ENCODE results near the gene ELAVL1. TPM values are rescaled to one million over a fixed set of nuclear protein-coding genes. Genes with fewer than 3 reads are reported as not detected.
"Not testable (repeated sequence)": the region's sequence is repeated elsewhere in the genome, so short reads cannot be mapped to it uniquely, and the experiment has no call there.

ELAVL1 gene
- total RNA-seq, 2 experiments from 2014 or later: 161 to 164 TPM

DNA sequence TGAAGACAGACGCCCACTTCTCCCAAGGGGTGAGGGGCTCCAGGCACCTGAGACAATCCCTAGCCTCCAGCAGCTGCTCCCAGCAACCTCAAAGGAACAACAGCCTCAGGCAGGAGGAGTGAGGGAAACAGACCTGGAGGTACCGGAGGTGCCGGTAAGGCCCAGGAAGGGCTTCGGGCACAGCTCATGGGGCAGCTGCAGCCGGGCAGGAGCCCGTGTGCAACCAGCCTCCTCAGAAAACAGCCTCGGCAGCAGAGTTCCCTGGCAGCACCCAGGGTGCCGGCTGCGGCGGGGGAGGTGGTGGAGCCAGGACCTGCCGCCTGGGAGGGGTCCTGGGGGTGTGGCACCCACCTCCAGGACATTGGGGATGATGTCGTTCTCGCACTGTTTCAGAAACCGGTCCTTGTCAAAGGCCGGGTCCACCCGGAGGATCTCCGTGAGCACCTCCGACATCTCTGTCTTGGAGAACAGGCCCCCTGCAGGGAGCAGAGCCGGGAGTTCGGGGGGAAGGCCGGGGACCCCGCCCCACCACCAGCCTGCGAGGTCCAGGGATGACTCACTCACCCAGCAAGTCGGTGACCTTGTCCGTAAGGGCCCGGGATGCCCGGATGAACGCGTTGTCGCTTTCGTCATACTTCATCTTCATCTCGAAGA lies 73.0 kb downstream of the ELAVL1 start:
- intact Hi-C loops (cut with micrococcal nuclease): no loop called here
- H3K4me3 Mint-ChIP-seq: no peak overlapping the region
- ATAC-seq (no peak), DNase-seq (no peak)
- H3K27me3 Mint-ChIP-seq: no peaks in the 10 kb centered on the region
- TF ChIP-seq, protein P1, sequence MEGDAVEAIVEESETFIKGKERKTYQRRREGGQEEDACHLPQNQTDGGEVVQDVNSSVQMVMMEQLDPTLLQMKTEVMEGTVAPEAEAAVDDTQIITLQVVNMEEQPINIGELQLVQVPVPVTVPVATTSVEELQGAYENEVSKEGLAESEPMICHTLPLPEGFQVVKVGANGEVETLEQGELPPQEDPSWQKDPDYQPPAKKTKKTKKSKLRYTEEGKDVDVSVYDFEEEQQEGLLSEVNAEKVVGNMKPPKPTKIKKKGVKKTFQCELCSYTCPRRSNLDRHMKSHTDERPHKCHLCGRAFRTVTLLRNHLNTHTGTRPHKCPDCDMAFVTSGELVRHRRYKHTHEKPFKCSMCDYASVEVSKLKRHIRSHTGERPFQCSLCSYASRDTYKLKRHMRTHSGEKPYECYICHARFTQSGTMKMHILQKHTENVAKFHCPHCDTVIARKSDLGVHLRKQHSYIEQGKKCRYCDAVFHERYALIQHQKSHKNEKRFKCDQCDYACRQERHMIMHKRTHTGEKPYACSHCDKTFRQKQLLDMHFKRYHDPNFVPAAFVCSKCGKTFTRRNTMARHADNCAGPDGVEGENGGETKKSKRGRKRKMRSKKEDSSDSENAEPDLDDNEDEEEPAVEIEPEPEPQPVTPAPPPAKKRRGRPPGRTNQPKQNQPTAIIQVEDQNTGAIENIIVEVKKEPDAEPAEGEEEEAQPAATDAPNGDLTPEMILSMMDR (IDR thresholded peaks at IDR 0.05): no peak
- POLR2A ChIA-PET: interaction anchor here (1.5 to 7.7 kb wide), 3 partner anchors 10 to 18 kb away, joined by 3 to 81 read pairs (median 7); partner anchors contain the start of genes SNAPC2, TGFBR3L and TIMM44
- H3K4me1 Mint-ChIP-seq (ENCODE audit: low read depth): peaks cover 9% of the 10 kb centered on the region
- no peak overlapping the region for H3K27ac Mint-ChIP-seq
- no peaks in the 10 kb centered on the region for H3K9me3 Mint-ChIP-seq
- CTCF ChIA-PET: interaction anchor here (1.3 kb wide), 1 partner anchor 10 kb away, joined by 3 read pairs; no protein-coding TSS in a partner anchor
- H3K36me3 Mint-ChIP-seq (ENCODE audit: low read depth): peaks cover 39% of the 10 kb centered on the region

DNA sequence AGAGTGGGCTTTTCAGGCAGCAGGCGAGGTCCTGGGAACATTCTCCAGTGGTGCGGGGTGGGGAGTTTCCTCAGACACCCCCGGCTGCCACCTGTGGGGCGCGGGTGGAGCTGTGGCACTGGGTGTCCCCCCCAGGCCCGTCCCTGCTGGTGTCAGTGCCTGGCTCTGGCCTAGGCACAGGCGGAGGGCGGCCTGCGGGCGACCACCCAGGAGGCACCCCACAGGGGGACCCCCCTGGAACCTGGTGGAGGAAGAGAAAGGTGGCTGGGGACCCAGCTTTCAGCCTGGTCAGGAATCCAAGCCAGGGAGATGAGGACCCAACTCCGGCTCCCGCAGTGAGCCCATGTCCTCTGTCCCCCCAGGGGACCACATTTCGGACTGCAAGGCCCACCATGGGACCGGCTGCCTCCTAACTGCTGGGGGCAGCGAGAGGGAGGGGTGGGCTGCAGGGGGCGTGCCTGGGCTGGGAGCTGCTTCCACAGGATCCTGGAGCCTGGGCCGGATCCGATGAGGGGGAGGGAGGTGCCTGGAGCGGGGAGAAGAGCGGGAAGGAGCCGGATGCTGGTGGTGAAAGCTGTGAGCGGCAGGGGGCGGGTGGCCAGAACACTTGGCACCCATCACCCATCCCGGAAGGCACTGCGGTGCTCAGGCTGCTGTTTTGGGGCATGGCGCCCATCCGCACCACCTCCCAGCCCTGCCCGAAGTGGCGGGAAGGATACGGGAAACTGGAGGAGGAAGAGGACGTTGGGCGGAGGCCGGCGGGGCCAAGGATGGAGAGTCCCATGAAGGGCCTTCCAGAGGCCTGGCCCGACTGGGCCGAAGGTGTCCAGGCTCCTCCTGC lies 74.0 kb downstream of the ELAVL1 start:
- POLR2A ChIA-PET: interaction anchor here (1.5 to 7.7 kb wide), 3 partner anchors 10 to 17 kb away, joined by 3 to 81 read pairs (median 7); partner anchors contain the start of genes SNAPC2, TGFBR3L and TIMM44
- intact Hi-C loops (cut with micrococcal nuclease): no loop called here
- no peaks in the 10 kb centered on the region for H3K9me3 Mint-ChIP-seq
- DNase-seq (no peak), ATAC-seq (no peak)
- H3K36me3 Mint-ChIP-seq (ENCODE audit: low read depth): peaks cover 39% of the 10 kb centered on the region
- no peak overlapping the region for H3K4me3 Mint-ChIP-seq
- TF ChIP-seq, protein P1 (IDR thresholded peaks at IDR 0.05): no peak
- CTCF ChIA-PET: interaction anchor here (1.3 to 3.7 kb wide), 2 partner anchors 11 to 13 kb away, joined by 6 to 28 read pairs; partner anchors contain the start of genes SNAPC2 and TIMM44
- no peak overlapping the region for H3K27ac Mint-ChIP-seq
- peaks cover 11% of the 10 kb centered on the region for H3K4me1 Mint-ChIP-seq (ENCODE audit: low read depth)
- H3K27me3 Mint-ChIP-seq: no peaks in the 10 kb centered on the region

DNA sequence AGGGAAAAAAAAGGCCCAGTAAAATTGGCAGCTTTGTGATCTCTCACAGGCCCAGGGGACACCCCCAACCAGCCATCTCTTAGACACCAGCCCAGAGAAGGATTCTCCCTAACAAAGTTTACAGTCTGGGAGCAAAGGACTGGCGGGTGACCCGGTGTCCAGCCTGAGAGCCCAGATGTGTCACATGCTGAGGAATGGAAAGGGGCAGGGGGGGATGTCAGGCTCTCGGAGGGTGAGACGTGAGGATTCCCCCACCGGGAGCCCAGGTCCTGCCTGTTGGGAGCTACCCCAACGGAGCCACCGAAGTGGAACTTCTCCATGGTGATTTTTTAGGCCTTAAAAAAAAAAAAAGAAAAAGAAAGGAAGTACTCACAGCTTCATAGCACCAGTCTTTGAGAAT lies 74.7 kb downstream of the ELAVL1 start:
- Mint-ChIP-seq H3K27me3 (no peaks in the 10 kb centered on the region), H3K27ac (no peak overlapping the region), H3K9me3 (no peaks in the 10 kb centered on the region), H3K4me1 (ENCODE audit: low read depth) (peaks cover 14% of the 10 kb centered on the region), H3K36me3 (ENCODE audit: low read depth) (peaks cover 35% of the 10 kb centered on the region), H3K4me3 (no peak overlapping the region)
- DNase-seq (no peak), ATAC-seq (no peak)
- intact Hi-C loops (cut with micrococcal nuclease): no loop called here
- ChIA-PET POLR2A (interaction anchor here (1.6 to 7.7 kb wide), 2 partner anchors 10 to 12 kb away, joined by 7 to 81 read pairs; partner anchors contain the start of genes SNAPC2 and TIMM44), CTCF (interaction anchor here (1.3 to 3.7 kb wide), 2 partner anchors 10 to 14 kb away, joined by 6 to 28 read pairs; partner anchors contain the start of genes SNAPC2 and TIMM44)
- TF ChIP-seq, protein P1 (IDR thresholded peaks at IDR 0.05): no peak

DNA sequence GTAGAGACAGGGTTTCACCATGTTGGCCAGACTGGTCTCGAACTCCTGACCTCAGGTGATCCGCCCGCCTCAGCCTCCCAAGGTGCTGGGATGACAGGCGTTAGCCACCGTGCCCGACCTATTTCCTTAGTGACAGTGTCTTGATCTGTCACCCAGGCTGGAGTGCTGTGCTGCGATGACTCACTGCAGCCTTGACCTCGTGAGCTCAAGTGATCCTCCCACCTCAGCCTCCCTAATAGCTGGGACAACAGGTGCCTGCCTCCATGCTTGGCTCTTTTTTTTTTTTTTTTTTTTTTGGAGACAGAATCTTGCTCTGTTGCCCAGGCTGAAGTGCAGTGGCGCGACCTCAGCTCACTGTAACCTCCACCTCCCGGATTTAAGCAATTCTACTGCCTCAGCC lies 75.4 kb downstream of the ELAVL1 start:
- Mint-ChIP-seq H3K36me3 (ENCODE audit: low read depth) (peaks cover 29% of the 10 kb centered on the region), H3K4me1 (ENCODE audit: low read depth) (peaks cover 16% of the 10 kb centered on the region)
- ATAC-seq; intact Hi-C loops (cut with micrococcal nuclease); H3K9me3 Mint-ChIP-seq; H3K27me3 Mint-ChIP-seq; H3K27ac Mint-ChIP-seq; H3K4me3 Mint-ChIP-seq: not testable (repeated sequence)
- ChIA-PET POLR2A (interaction anchor here (7.7 kb wide), 1 partner anchor 12 kb away, joined by 81 read pairs; the partner anchor contains the start of gene TIMM44), CTCF (interaction anchor here (1.3 to 3.7 kb wide), 2 partner anchors 10 to 14 kb away, joined by 6 to 28 read pairs; partner anchors contain the start of genes SNAPC2 and TIMM44)
- DNase-seq: peak; percentile 41
